IMR-90 (cell line): ENCODE data around the gene RAG1.

Experiments
- BHLHE40 ChIP-seq: fragments of 150-350 bp; IDR thresholded peaks from 2 replicates; pipeline ENCODE4 v1.6.1; 2016; ENCODE audit warnings: mild to moderate bottlenecking, low read depth, low read length
- CEBPB ChIP-seq: IDR thresholded peaks from 2 replicates; pipeline ENCODE4 v1.6.1; 2012; ENCODE audit warnings: low read depth, low read length, improper control_type of control experiment
- CHD1 ChIP-seq: IDR thresholded peaks from 2 replicates; pipeline ENCODE4 v1.6.1; 2012; ENCODE audit warnings: low read depth, low read length, improper control_type of control experiment
- FOS ChIP-seq: fragments of 150-350 bp; IDR thresholded peaks from 2 replicates; pipeline ENCODE4 v1.6.1; 2016; ENCODE audit warnings: low read depth, low read length
- MAFK ChIP-seq: IDR thresholded peaks from 2 replicates; pipeline ENCODE4 v1.6.1; 2012; ENCODE audit warnings: low read depth, low read length, improper control_type of control experiment
- MAZ ChIP-seq: IDR thresholded peaks from 2 replicates; pipeline ENCODE4 v1.6.1; 2012; ENCODE audit warnings: low read depth, mild to moderate bottlenecking, low read length, improper control_type of control experiment, moderate library complexity, borderline replicate concordance
- MXI1 ChIP-seq: IDR thresholded peaks from 2 replicates; pipeline ENCODE4 v1.6.1; 2012; ENCODE audit warnings: low read depth, mild to moderate bottlenecking, low read length, moderate library complexity, borderline replicate concordance
- POLR2A ChIP-seq: IDR thresholded peaks from 2 replicates; pipeline ENCODE4 v1.6.1; 2012; ENCODE audit warnings: mild to moderate bottlenecking, low read depth, low read length
- RAD21 ChIP-seq: IDR thresholded peaks from 2 replicates; pipeline ENCODE4 v1.6.1; 2012; ENCODE audit warnings: low read length, improper control_type of control experiment
- RCOR1 ChIP-seq: IDR thresholded peaks from 2 replicates; pipeline ENCODE4 v1.6.1; 2012; ENCODE audit warnings: mild to moderate bottlenecking, low read length, improper control_type of control experiment; ENCODE audit not compliant: insufficient replicate concordance
- RFX5 ChIP-seq: IDR thresholded peaks from 2 replicates; pipeline ENCODE4 v1.8.0; 2012; ENCODE audit warnings: low read depth, mild to moderate bottlenecking, low read length, moderate library complexity
- SMC3 ChIP-seq: fragments of 150-350 bp; IDR thresholded peaks from 2 replicates; pipeline ENCODE4 v1.6.1; 2016; ENCODE audit warnings: low read depth, mild to moderate bottlenecking, antibody characterized with exemption, low read length, moderate library complexity
- TF ChIP-seq, protein P1 (sequence below): conservative IDR thresholded peaks from 2 replicates; pipeline ENCODE4 v1.5.1; 2012; ENCODE audit warnings: mild to moderate bottlenecking, low read depth, low read length, improper control_type of control experiment
- TF ChIP-seq, protein P2 (sequence below): fragments of 150-350 bp; IDR thresholded peaks from 2 replicates; pipeline ENCODE4 v1.6.1; 2017; ENCODE audit warnings: mild to moderate bottlenecking, antibody characterized with exemption, low read length, low read depth

DNA sequence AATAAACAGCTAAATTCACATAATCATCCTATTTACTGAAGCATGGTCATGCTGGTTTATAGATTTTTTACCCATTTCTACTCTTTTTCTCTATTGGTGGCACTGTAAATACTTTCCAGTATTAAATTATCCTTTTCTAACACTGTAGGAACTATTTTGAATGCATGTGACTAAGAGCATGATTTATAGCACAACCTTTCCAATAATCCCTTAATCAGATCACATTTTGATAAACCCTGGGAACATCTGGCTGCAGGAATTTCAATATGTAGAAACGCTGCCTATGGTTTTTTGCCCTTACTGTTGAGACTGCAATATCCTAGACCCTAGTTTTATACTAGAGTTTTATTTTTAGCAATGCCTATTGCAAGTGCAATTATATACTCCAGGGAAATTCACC lies 10.7 kb downstream of the RAG1 start:
- TF ChIP-seq, protein P1, sequence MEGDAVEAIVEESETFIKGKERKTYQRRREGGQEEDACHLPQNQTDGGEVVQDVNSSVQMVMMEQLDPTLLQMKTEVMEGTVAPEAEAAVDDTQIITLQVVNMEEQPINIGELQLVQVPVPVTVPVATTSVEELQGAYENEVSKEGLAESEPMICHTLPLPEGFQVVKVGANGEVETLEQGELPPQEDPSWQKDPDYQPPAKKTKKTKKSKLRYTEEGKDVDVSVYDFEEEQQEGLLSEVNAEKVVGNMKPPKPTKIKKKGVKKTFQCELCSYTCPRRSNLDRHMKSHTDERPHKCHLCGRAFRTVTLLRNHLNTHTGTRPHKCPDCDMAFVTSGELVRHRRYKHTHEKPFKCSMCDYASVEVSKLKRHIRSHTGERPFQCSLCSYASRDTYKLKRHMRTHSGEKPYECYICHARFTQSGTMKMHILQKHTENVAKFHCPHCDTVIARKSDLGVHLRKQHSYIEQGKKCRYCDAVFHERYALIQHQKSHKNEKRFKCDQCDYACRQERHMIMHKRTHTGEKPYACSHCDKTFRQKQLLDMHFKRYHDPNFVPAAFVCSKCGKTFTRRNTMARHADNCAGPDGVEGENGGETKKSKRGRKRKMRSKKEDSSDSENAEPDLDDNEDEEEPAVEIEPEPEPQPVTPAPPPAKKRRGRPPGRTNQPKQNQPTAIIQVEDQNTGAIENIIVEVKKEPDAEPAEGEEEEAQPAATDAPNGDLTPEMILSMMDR = no peak
- TF ChIP-seq MAZ (no peak), RAD21 (no peak), RFX5 (no peak), BHLHE40 (no peak), CHD1 (no peak), CEBPB (no peak), FOS (no peak), SMC3 (no peak), MAFK (no peak), POLR2A (no peak), MXI1 (no peak), RCOR1 (no peak)
- TF ChIP-seq, protein P2, sequence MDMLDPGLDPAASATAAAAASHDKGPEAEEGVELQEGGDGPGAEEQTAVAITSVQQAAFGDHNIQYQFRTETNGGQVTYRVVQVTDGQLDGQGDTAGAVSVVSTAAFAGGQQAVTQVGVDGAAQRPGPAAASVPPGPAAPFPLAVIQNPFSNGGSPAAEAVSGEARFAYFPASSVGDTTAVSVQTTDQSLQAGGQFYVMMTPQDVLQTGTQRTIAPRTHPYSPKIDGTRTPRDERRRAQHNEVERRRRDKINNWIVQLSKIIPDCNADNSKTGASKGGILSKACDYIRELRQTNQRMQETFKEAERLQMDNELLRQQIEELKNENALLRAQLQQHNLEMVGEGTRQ = no peak
